Measurements from ENCODE around the gene TIMP1.

Gene TIMP1

GRCh38 chrX:47634871-47635575 is 52.8 kb downstream of the TIMP1 start:
- no peak for DNase-seq (ENCODE audit: low read depth in 2 of 2)
